Cerebellar cortex (tissue), 1 donor: Measurements from ENCODE around the gene SPZ1.
"Not testable (repeated sequence)": the region's sequence is repeated elsewhere in the genome, so short reads cannot be mapped to it uniquely, and the experiment has no call there.

Experiments used
- DNase-seq: peaks from one replicate; pipeline ENCODE4 v3.0.0-alpha.2; 2015; ENCODE audit warnings: low spot score

The SPZ1 gene

GRCh38 chr5:80319702-80320101 lies at the start of gene SPZ1:
TSS of gene SPZ1 (plus strand) at chr5:80320002. CDS start at chr5:80320216, 214 bp downstream.
- no peak for DNase-seq

- DNase-seq = not testable (repeated sequence)
Observed at GRCh38 chr5:80270543-80270942, 49.3 kb upstream of the SPZ1 start.

GRCh38 chr5:80275347-80275746 lies 44.5 kb upstream of the SPZ1 start:
- peak; percentile 28 for DNase-seq

- no peak for DNase-seq
Observed at GRCh38 chr5:80276186-80276585, 43.6 kb upstream of the SPZ1 start.

GRCh38 chr5:80277191-80277590 lies 42.6 kb upstream of the SPZ1 start:
- DNase-seq = no peak

- no peak for DNase-seq
Observed at GRCh38 chr5:80282054-80282453, 37.7 kb upstream of the SPZ1 start.

GRCh38 chr5:80283360-80283759 lies 36.4 kb upstream of the SPZ1 start:
- no peak for DNase-seq

GRCh38 chr5:80284720-80285119 lies 35.1 kb upstream of the SPZ1 start:
- no peak for DNase-seq

GRCh38 chr5:80288177-80288576 lies 31.6 kb upstream of the SPZ1 start:
- no peak for DNase-seq

GRCh38 chr5:80289320-80289719 lies 30.5 kb upstream of the SPZ1 start:
- no peak for DNase-seq

GRCh38 chr5:80291761-80292160 lies 28.0 kb upstream of the SPZ1 start:
- DNase-seq = no peak

- DNase-seq = no peak
Observed at GRCh38 chr5:80296121-80296520, 23.7 kb upstream of the SPZ1 start.

GRCh38 chr5:80299601-80300000 lies 20.2 kb upstream of the SPZ1 start:
- DNase-seq = no peak

GRCh38 chr5:80300125-80300524 lies 19.7 kb upstream of the SPZ1 start:
- DNase-seq = no peak

- not testable (repeated sequence) for DNase-seq
Observed at GRCh38 chr5:80300796-80301195, 19.0 kb upstream of the SPZ1 start.

- DNase-seq = not testable (repeated sequence)
Observed at GRCh38 chr5:80301342-80301741, 18.5 kb upstream of the SPZ1 start.

GRCh38 chr5:80302636-80303035 lies 17.2 kb upstream of the SPZ1 start:
- no peak for DNase-seq

- no peak for DNase-seq
Observed at GRCh38 chr5:80308526-80308925, 11.3 kb upstream of the SPZ1 start.

- DNase-seq = no peak
Observed at GRCh38 chr5:80309871-80310665, 9.7 kb upstream of the SPZ1 start.

- no peak for DNase-seq
Observed at GRCh38 chr5:80315244-80315643, 4.6 kb upstream of the SPZ1 start.

- peak; percentile 2 for DNase-seq
Observed at GRCh38 chr5:80318212-80318611, 1.6 kb upstream of the SPZ1 start.

GRCh38 chr5:80324912-80325311 lies 5.1 kb downstream of the SPZ1 start:
- no peak for DNase-seq

- no peak for DNase-seq
Observed at GRCh38 chr5:80326468-80326867, 6.7 kb downstream of the SPZ1 start.

GRCh38 chr5:80337379-80337778 lies 17.6 kb downstream of the SPZ1 start:
- no peak for DNase-seq
